IMR-90 (cell line): ENCODE data around the gene TAS2R4. TPM values are rescaled to one million over a fixed set of nuclear protein-coding genes. Genes with fewer than 3 reads are reported as not detected.

Source experiments
- ATAC-seq: fragments of 200-7000 bp; cut with Tn5 transposase; 2 replicates; pipeline ENCODE4 v1.9.1; 2020; ENCODE audit warnings: low read depth, mild to moderate bottlenecking, moderate library complexity
- BruUV-seq: library from RNA; stranded (reverse); fragments of 400-500 nt; replicated peaks from 2 replicates; lab custom pipeline; 2021; lab: Mats Ljungman, UMichigan
- CTCF ChIA-PET: fragments of 300-600 bp; formaldehyde crosslinking; extraction: SDS; loops from one replicate; lab custom pipeline; 2021; ENCODE audit warnings: antibody characterized with exemption; lab: Yijun Ruan, JAX
- POLR2A ChIA-PET: fragments of 300-600 bp; sonication (Branson Sonifier 250); formaldehyde crosslinking; loops from one replicate; lab custom pipeline; 2022; ENCODE audit warnings: antibody characterized with exemption; ENCODE audit not compliant: unreplicated experiment; lab: Charles Lee
- DNase-seq: peaks from one replicate; pipeline ENCODE4 v3.0.0; 2013
- H2AFZ ChIP-seq: replicated peaks from 2 replicates; pipeline ENCODE3; 2013; ENCODE audit warnings: low read length, mild to moderate bottlenecking; ENCODE audit not compliant: poor library complexity
- H2AK5ac ChIP-seq: 2 replicates; pipeline ENCODE4 v1.6.1; 2013; ENCODE audit warnings: low read depth, low read length, inconsistent platforms
- H2AK9ac ChIP-seq: replicated peaks from 2 replicates; pipeline ENCODE3; 2013; ENCODE audit warnings: mild to moderate bottlenecking, low read depth, low read length, moderate library complexity; ENCODE audit not compliant: poor library complexity
- H2BK120ac ChIP-seq: 2 replicates; pipeline ENCODE4 v1.6.1; 2013; ENCODE audit warnings: low read depth, low read length, inconsistent platforms
- H2BK15ac ChIP-seq: 3 replicates; pipeline ENCODE4 v1.6.1; 2013; ENCODE audit warnings: low read depth, low read length, inconsistent platforms
- H2BK20ac ChIP-seq: 2 replicates; pipeline ENCODE4 v1.6.1; 2013; ENCODE audit warnings: low read depth, mild to moderate bottlenecking, inconsistent platforms, low read length, moderate library complexity
- H2BK5ac ChIP-seq: 2 replicates; pipeline ENCODE4 v1.6.1; 2013; ENCODE audit warnings: mild to moderate bottlenecking, low read depth, low read length, inconsistent platforms; ENCODE audit not compliant: poor library complexity, severe bottlenecking
- H3K14ac ChIP-seq: replicated peaks from 2 replicates; pipeline ENCODE4 v1.6.1; 2013; ENCODE audit warnings: low read depth, low read length, inconsistent platforms
- H3K18ac ChIP-seq: 2 replicates; pipeline ENCODE4 v1.6.1; 2013; ENCODE audit warnings: low read depth, low read length, control low read depth
- H3K23ac ChIP-seq: 2 replicates; pipeline ENCODE4 v1.6.1; 2013; ENCODE audit warnings: low read depth, low read length, inconsistent platforms
- H3K27ac ChIP-seq: 2 replicates; pipeline ENCODE4 v1.5.1; 2013; ENCODE audit warnings: mild to moderate bottlenecking, control low read depth, low read length; ENCODE audit not compliant: insufficient read depth
- H3K27me3 ChIP-seq: 2 replicates; pipeline ENCODE4 v1.6.1; 2013; ENCODE audit warnings: low read length; ENCODE audit not compliant: control insufficient read depth, insufficient read depth
- H3K36me3 ChIP-seq: 2 replicates; pipeline ENCODE4 v1.6.1; 2013; ENCODE audit warnings: low read length, mixed read lengths; ENCODE audit not compliant: control insufficient read depth, insufficient read depth
- H3K4ac ChIP-seq: 2 replicates; pipeline ENCODE4 v1.6.1; 2013; ENCODE audit warnings: low read depth, low read length, inconsistent platforms
- H3K4me1 ChIP-seq: 2 replicates; pipeline ENCODE4 v1.6.1; 2013; ENCODE audit warnings: low read length, mixed read lengths; ENCODE audit not compliant: control insufficient read depth, insufficient read depth
- H3K4me2 ChIP-seq: 2 replicates; pipeline ENCODE4 v1.6.1; 2013; ENCODE audit warnings: low read depth, mild to moderate bottlenecking, control low read depth, low read length, moderate library complexity
- H3K4me3 ChIP-seq: 2 replicates; pipeline ENCODE4 v1.5.1; 2013; ENCODE audit warnings: low read depth, mild to moderate bottlenecking, control low read depth, low read length, moderate library complexity; ENCODE audit not compliant: insufficient read depth
- H3K56ac ChIP-seq: 2 replicates; pipeline ENCODE4 v1.6.1; 2013; ENCODE audit warnings: low read length, inconsistent platforms; ENCODE audit not compliant: insufficient read depth; ENCODE audit errors: extremely low read depth
- H3K79me1 ChIP-seq, 2 experiments: 2 replicates each; pipeline ENCODE4 v1.6.1; 2013; ENCODE audit warnings: low read length in 2 of 2, inconsistent platforms in 1 of 2, low read depth in 1 of 2
- H3K9ac ChIP-seq: 2 replicates; pipeline ENCODE4 v1.6.1; 2013; ENCODE audit warnings: low read depth, low read length, control low read depth
- H3K9me1 ChIP-seq: 2 replicates; pipeline ENCODE4 v1.6.1; 2013; ENCODE audit warnings: low read length, inconsistent platforms; ENCODE audit not compliant: insufficient read depth
- H3K9me3 ChIP-seq: 2 replicates; pipeline ENCODE4 v1.6.1; 2013; ENCODE audit warnings: low read length; ENCODE audit not compliant: control insufficient read depth, insufficient read depth
- H4K20me1 ChIP-seq: 2 replicates; pipeline ENCODE4 v1.6.1; 2013; ENCODE audit warnings: low read length, inconsistent platforms; ENCODE audit not compliant: insufficient read depth
- H4K5ac ChIP-seq: 2 replicates; pipeline ENCODE4 v1.6.1; 2013; ENCODE audit warnings: mild to moderate bottlenecking, low read depth, low read length, control low read depth
- H4K8ac ChIP-seq, 2 experiments: 2 replicates each; pipeline ENCODE4 v1.6.1; 2013; ENCODE audit warnings: low read depth in 2 of 2, low read length in 2 of 2, control low read depth in 1 of 2, inconsistent platforms in 1 of 2
- H4K91ac ChIP-seq: 2 replicates; pipeline ENCODE4 v1.6.1; 2013; ENCODE audit warnings: low read depth, low read length, inconsistent platforms; ENCODE audit not compliant: insufficient read depth
- CEBPB ChIP-seq: IDR thresholded peaks from 2 replicates; pipeline ENCODE4 v1.6.1; 2012; ENCODE audit warnings: low read depth, low read length, improper control_type of control experiment
- MAZ ChIP-seq: IDR thresholded peaks from 2 replicates; pipeline ENCODE4 v1.6.1; 2012; ENCODE audit warnings: low read depth, mild to moderate bottlenecking, low read length, improper control_type of control experiment, moderate library complexity, borderline replicate concordance
- MXI1 ChIP-seq: IDR thresholded peaks from 2 replicates; pipeline ENCODE4 v1.6.1; 2012; ENCODE audit warnings: low read depth, mild to moderate bottlenecking, low read length, moderate library complexity, borderline replicate concordance
- NFE2L2 ChIP-seq: fragments of 150-350 bp; IDR thresholded peaks from 2 replicates; pipeline ENCODE4 v1.6.1; 2016; ENCODE audit warnings: low read depth, mild to moderate bottlenecking, low read length
- RFX5 ChIP-seq: IDR thresholded peaks from 2 replicates; pipeline ENCODE4 v1.8.0; 2012; ENCODE audit warnings: low read depth, mild to moderate bottlenecking, low read length, moderate library complexity
- WGBS, 2 experiments: methylation state at CpG; one replicate each; pipeline versions ENCODE4 v1.1.5 to v1.1.7; 2013; ENCODE audit warnings: missing lambda C conversion rate in 2 of 2; ENCODE audit not compliant: insufficient read length in 1 of 2; ENCODE audit errors: extremely low coverage in 2 of 2; 5-methylcytosine and 5-hydroxymethylcytosine counted together
- dilution Hi-C: fragments of 300-500 bp; cut with HindIII; formaldehyde crosslinking; loops from one replicate; pipeline ENCODE4 v1.14.3; 2018; ENCODE audit warnings: low sequenced_read_pairs; ENCODE audit not compliant: unreplicated experiment
- in situ Hi-C: fragments of 300-500 bp; cut with MboI; formaldehyde crosslinking; loops from 3 replicates; pipeline ENCODE4 v1.14.3; 2019; ENCODE audit warnings: low sequenced_read_pairs, inconsistent platforms, mixed read lengths
- intact Hi-C: fragments of 100-400 bp; cut with micrococcal nuclease; formaldehyde crosslinking; loops from 2 replicates; pipeline ENCODE4 v1.10.0; 2022
- polyA plus RNA-seq, 3 experiments: library from polyadenylated mRNA; depleted of rRNA; stranded (reverse); fragments of >200 nt; gene quantifications; 2 replicates each; pipeline ENCODE4 v1.2.3, GENCODE V29; 2012; ENCODE audit warnings: low replicate concordance in 1 of 3
- total RNA-seq: library from RNA; depleted of rRNA; stranded (reverse); fragments of >200 nt; gene quantifications from 2 replicates; pipeline ENCODE4 v1.2.3, GENCODE V29; 2012

The TAS2R4 gene
- total and polyA plus RNA-seq, 2 of the 4 experiments (the other 2 are of a cell fraction), result 0.14 to 0.18 TPM

DNA sequence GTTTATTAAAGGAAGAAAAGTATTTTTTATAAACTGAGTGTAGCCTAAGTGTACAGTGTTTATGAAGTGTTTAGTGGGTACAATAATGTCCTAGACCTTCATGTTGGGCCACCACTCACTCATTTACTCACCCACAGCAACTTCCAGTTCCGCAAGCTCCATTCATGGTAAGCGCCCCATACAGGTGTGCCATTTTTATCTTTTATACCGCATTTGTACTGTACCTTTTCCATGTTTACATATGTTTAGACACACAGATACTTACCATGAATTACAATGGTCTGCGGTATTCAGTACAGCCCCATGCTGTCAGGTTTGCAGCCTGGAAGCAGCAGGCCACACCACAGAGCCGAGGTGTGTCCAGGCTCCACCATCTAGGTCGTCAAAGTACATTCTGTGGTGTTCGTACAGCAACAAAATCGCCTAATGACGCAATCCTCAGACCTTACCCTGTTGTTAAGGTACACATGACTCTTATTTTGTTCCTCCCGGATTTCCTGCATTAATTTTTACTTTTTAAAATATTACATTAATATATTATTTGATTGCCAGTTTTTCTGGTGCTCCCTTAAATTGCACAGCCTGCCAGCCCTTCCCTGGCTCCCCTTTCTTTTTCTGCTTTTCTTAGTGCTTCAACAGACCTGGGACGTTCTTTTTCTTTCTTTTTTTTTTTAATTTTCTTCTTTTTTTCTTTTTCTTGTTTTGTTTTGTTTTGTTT is 39.2 kb upstream of the TAS2R4 start:
- no peaks in the 10 kb centered on the region for H3K27me3 ChIP-seq
- peak overlapping the region; percentile 10; the same call in 1 of the 2 replicates for H4K91ac ChIP-seq
- H4K5ac ChIP-seq, result peak overlapping the region; percentile 98
- H3K18ac ChIP-seq, result no peak overlapping the region
- intact Hi-C loops (loop anchor here (5.0 to 10.0 kb wide), 2 partner anchors 85 to 202 kb away; no protein-coding TSS in a partner anchor), in situ Hi-C loops (no loop called here), dilution Hi-C loops (no loop called here)
- H3K9ac ChIP-seq, result peak overlapping the region; percentile 60
- peaks cover 6% of the 10 kb centered on the region; the same call in 1 of the 2 replicates for H3K9me1 ChIP-seq
- 90% methylated on average over 2 of the region's 11 CpGs; no CpG with 5 or more reads in 1 of the 2 experiments for WGBS, 2 experiments
- no peaks in the 10 kb centered on the region for H4K20me1 ChIP-seq
- peak overlapping the region; percentile 7 for H2BK5ac ChIP-seq
- H2AK5ac ChIP-seq, result no peak overlapping the region
- H2BK120ac ChIP-seq, result peak overlapping the region; percentile 47; the same call in 1 of the 2 replicates
- peak overlapping the region; percentile 88 for H2AFZ ChIP-seq
- no peak overlapping the region for H2BK20ac ChIP-seq
- CTCF ChIA-PET, result interaction anchor here (0.6 to 2.4 kb wide), 8 partner anchors 11 to 1069 kb away, joined by 3 to 7 read pairs (median 4); no protein-coding TSS in a partner anchor
- peak overlapping the region; percentile 91 to 95 for H4K8ac ChIP-seq
- no peak overlapping the region for H2AK9ac ChIP-seq
- peak overlapping the region; percentile 38 for H3K27ac ChIP-seq
- no peak for ATAC-seq
- peaks cover 13 to 20% of the 10 kb centered on the region in 2 experiments; a peak in 3 of 4 replicates for H3K79me1 ChIP-seq
- H3K9me3 ChIP-seq, result no peaks in the 10 kb centered on the region
- H2BK15ac ChIP-seq, result no peak overlapping the region
- peak overlapping the region; percentile 48 for H3K4me2 ChIP-seq
- no peaks in the 10 kb centered on the region; the same call in 1 of the 2 replicates for H3K4me1 ChIP-seq
- peaks cover 11% of the 10 kb centered on the region; the same call in 1 of the 2 replicates for H3K36me3 ChIP-seq
- peak overlapping the region; percentile 85 for H3K4ac ChIP-seq
- peak overlapping the region; percentile 58 for H3K14ac ChIP-seq
- no peak overlapping the region for H3K23ac ChIP-seq
- POLR2A ChIA-PET, result interaction anchor here (1.6 kb wide), 1 partner anchor 20 kb away, joined by 3 read pairs; no protein-coding TSS in a partner anchor
- no TSS peak for BruUV-seq
- no peak for DNase-seq
- no peak for TF ChIP-seq RFX5
- no peak for TF ChIP-seq NFE2L2
- no peak for TF ChIP-seq MAZ
- TF ChIP-seq CEBPB, result peak; percentile 79
- no peak for TF ChIP-seq MXI1
- H3K56ac ChIP-seq, result no peak overlapping the region
- H3K4me3 ChIP-seq, result peak overlapping the region; percentile 53
